CD8-positive, alpha-beta memory T cell (primary cell): ENCODE measurements around the gene ZGLP1. TPM values are rescaled to one million over a fixed set of nuclear protein-coding genes. Genes with fewer than 3 reads are reported as not detected.

Experiments used
- CTCF ChIA-PET: fragments of 350-600 bp; sonication (Branson Sonifier 250); formaldehyde crosslinking; loops from one replicate; lab custom pipeline; 2021; ENCODE audit warnings: antibody characterized with exemption; lab: Charles Lee
- POLR2A ChIA-PET: fragments of 350-600 bp; sonication (Branson Sonifier 250); formaldehyde crosslinking; loops from one replicate; lab custom pipeline; 2021; ENCODE audit warnings: antibody characterized with exemption; lab: Charles Lee
- DNase-seq, 5 donors: peaks; one replicate each; pipeline versions ENCODE4 v3.0.0 to v3.0.0-alpha.2; 2020 to 2022; ENCODE audit warnings: mixed read lengths in 1 of 5
- H3K27ac ChIP-seq: one replicate; pipeline ENCODE4 v1.7.0; 2013; ENCODE audit warnings: low read depth, mild to moderate bottlenecking, low read length, moderate library complexity
- H3K27me3 ChIP-seq: 2 replicates; pipeline ENCODE4 v1.7.0; 2013; ENCODE audit warnings: low read length, mild to moderate bottlenecking; ENCODE audit not compliant: insufficient read depth, poor library complexity, severe bottlenecking
- H3K36me3 ChIP-seq: 2 replicates; pipeline ENCODE4 v1.7.0; 2013; ENCODE audit warnings: mild to moderate bottlenecking, low read length, moderate library complexity; ENCODE audit not compliant: insufficient read depth
- H3K4me1 ChIP-seq: 2 replicates; pipeline ENCODE4 v1.7.0; 2013; ENCODE audit warnings: mild to moderate bottlenecking, low read length, moderate library complexity; ENCODE audit not compliant: insufficient read depth
- H3K4me3 ChIP-seq: 2 replicates; pipeline ENCODE4 v1.7.0; 2013; ENCODE audit warnings: mild to moderate bottlenecking, low read length
- H3K9me3 ChIP-seq: 2 replicates; pipeline ENCODE4 v1.7.0; 2013; ENCODE audit warnings: mild to moderate bottlenecking, low read length
- H3K27ac Mint-ChIP-seq, 8 donors: one replicate each; pipeline ENCODE4 v1.8.0; 2020 to 2021; ENCODE audit warnings: mixed read lengths in 8 of 8, mild to moderate bottlenecking in 6 of 8, inconsistent platforms in 3 of 8, moderate library complexity in 3 of 8
- H3K27me3 Mint-ChIP-seq, 2 donors: one replicate each; pipeline ENCODE4 v1.8.0; 2020 to 2021; ENCODE audit warnings: mixed read lengths in 2 of 2, mild to moderate bottlenecking in 1 of 2, moderate library complexity in 1 of 2
- H3K36me3 Mint-ChIP-seq, 3 donors: one replicate each; pipeline ENCODE4 v1.8.0; 2020 to 2021; ENCODE audit warnings: mixed read lengths in 3 of 3, inconsistent platforms in 1 of 3, mild to moderate bottlenecking in 1 of 3
- H3K4me1 Mint-ChIP-seq, 3 donors: one replicate each; pipeline ENCODE4 v1.8.0; 2020 to 2021; ENCODE audit warnings: mixed read lengths in 3 of 3, inconsistent platforms in 1 of 3, mild to moderate bottlenecking in 1 of 3
- H3K4me3 Mint-ChIP-seq, 7 donors: one replicate each; pipeline ENCODE4 v1.8.0; 2020 to 2021; ENCODE audit warnings: mixed read lengths in 7 of 7, mild to moderate bottlenecking in 6 of 7, moderate library complexity in 4 of 7, inconsistent platforms in 2 of 7
- H3K9me3 Mint-ChIP-seq, 5 donors: one replicate each; pipeline ENCODE4 v1.8.0; 2020 to 2022; ENCODE audit warnings: mixed read lengths in 5 of 5, mild to moderate bottlenecking in 3 of 5, moderate library complexity in 2 of 5, inconsistent platforms in 1 of 5
- polyA plus RNA-seq: library from polyadenylated mRNA; unstranded; fragments of 300-500 nt; fragmentation: Illumina TruSeq; gene quantifications from one replicate; pipeline ENCODE4 v1.2.3, GENCODE V29; 2021
- total RNA-seq, 2 experiments: library from RNA; stranded (reverse); gene quantifications; one replicate each; pipeline ENCODE4 v1.2.3, GENCODE V29; 2021

Gene ZGLP1
- total and polyA plus RNA-seq, 3 experiments from 2014 or later: 0.56 to 7.3 (median 5.6) TPM

DNA sequence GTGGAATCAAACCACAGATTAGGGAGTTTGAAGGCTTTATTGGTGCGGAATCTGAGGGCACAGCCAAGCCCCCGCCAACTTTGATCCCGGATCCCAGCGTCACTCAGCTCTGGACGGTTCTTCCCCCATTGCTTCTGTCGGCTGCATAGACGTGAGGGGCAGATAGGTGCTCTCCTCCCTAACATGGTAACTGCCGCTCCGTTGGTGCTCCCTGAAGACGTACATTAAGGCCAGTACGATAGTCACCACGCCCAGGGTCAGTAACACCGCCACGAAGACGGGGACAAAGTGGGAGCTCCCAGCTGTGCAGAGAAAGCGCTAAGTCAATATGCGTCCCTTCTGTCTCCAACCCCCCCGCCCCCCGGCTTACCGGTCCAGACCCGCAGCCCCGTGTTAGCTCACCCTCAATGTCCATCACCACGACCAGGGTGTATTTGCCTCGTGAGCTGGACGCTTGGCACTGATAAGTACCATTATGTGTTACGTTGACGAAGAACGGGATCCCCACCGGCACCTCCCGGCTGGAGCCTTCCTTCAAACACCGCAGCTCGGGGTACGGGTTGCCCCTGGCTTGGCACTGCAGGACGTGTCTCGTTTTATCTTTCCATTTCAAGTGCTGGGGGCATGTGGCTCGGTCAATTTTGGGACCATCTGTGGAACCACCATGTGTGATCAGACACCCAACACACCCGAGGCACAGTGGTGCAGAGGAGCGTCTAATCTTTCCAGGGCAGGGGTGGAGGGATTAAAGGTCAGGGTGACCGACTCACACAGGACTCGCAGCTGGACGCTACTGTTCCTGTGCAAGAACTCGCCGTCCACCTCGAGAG, 24.4 kb upstream of the ZGLP1 start:
- Mint-ChIP-seq H3K4me1 (peaks cover 27 to 55% (median 34%) of the 10 kb centered on the region in 3 donors), H3K27ac (peak overlapping the region; percentile 90 to 98 (median 95)), H3K9me3 (no peaks in the 10 kb centered on the region), H3K27me3 (no peaks in the 10 kb centered on the region), H3K4me3 (peak overlapping the region; percentile 90 to 99 (median 96)), H3K36me3 (peaks cover 0 to 50% (median 3%) of the 10 kb centered on the region in 3 donors)
- POLR2A ChIA-PET: interaction anchor here (0.5 to 2.0 kb wide), 6 partner anchors 44 to 235 kb away, joined by 3 to 12 read pairs (median 6); partner anchors contain the start of genes ICAM1, ICAM5 and TYK2
- Histone ChIP-seq H3K36me3 (peaks cover 21% of the 10 kb centered on the region), H3K27me3 (no peaks in the 10 kb centered on the region), H3K9me3 (no peaks in the 10 kb centered on the region), H3K4me1 (peaks cover 34% of the 10 kb centered on the region), H3K4me3 (peak overlapping the region; percentile 93), H3K27ac (peak overlapping the region; percentile 84)
- no peak for DNase-seq
- CTCF ChIA-PET: interaction anchor here (0.5 to 2.7 kb wide), 10 partner anchors 16 to 82 kb away, joined by 3 to 7 read pairs (median 4); partner anchors contain the start of gene ICAM1

DNA sequence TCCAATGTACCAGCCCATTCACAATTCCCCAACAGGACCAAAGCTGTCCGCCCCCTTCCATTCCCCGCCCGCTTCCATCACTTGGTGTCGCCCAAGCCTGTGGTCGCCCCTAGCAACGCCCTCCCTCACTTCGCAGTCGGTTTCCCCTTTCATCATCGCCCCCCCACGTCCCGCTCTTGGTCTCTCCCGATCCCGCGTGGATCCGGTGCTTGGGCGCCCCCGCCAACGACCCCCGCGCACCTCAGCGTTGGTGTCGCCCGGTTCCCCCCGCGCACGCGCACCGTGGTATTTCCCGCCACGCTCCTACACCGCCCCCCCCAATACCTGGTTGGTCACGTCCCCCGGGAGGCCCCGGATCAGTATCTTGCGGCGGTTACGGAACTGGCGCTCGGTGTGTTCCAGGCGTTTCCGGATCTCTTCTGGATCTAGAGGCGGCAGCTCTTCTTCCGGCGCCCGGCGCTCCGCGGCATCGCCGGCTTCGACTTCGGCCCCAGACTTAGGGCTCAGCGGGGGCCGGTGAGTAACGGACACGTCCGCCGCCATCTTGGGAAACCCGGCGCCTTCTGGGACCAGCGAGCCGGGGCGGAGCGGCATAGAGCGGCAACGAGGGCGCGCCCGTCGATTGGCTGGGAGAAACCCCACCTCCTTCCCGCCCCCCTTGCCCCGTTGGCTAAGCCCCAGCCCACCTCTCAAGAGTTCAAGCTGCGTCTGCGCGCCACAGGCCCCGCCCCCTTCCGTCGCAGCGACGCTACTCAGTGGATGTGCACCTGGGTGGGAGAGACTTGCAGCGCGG, 23.5 kb upstream of the ZGLP1 start, which contains the start of gene RAVER1:
Gene RAVER1, minus strand, starts transcription at position 565 of the 793 bp plus-strand sequence. Its CDS starts 22 bp downstream, at position 543.
- DNase-seq: peak; percentile 96 to 99 (median 98)
- H3K4me1 ChIP-seq: peaks cover 26% of the 10 kb centered on the region
- H3K27me3 Mint-ChIP-seq: no peaks in the 10 kb centered on the region
- H3K4me3 ChIP-seq: peak within 1 kb of the TSS; percentile 93
- H3K36me3 Mint-ChIP-seq: peaks cover 0 to 51% (median 3%) of the 10 kb centered on the region in 3 donors
- H3K9me3 ChIP-seq: no peaks in the 10 kb centered on the region
- CTCF ChIA-PET: interaction anchor here (0.5 to 2.7 kb wide), 11 partner anchors 16 to 145 kb away, joined by 3 to 7 read pairs (median 3); partner anchors contain the start of gene ICAM1
- peak within 1 kb of the TSS; percentile 84 for H3K27ac ChIP-seq
- H3K27me3 ChIP-seq: no peaks in the 10 kb centered on the region
- H3K9me3 Mint-ChIP-seq: no peaks in the 10 kb centered on the region
- H3K4me1 Mint-ChIP-seq: peaks cover 19 to 47% (median 26%) of the 10 kb centered on the region in 3 donors
- H3K4me3 Mint-ChIP-seq: peak within 1 kb of the TSS; percentile 90 to 99 (median 96)
- peaks cover 28% of the 10 kb centered on the region for H3K36me3 ChIP-seq
- peak within 1 kb of the TSS; percentile 90 to 98 (median 95) for H3K27ac Mint-ChIP-seq
- POLR2A ChIA-PET: interaction anchor here (0.5 to 2.0 kb wide), 7 partner anchors 14 to 235 kb away, joined by 3 to 12 read pairs (median 5); partner anchors contain the start of genes ICAM1, ICAM5 and TYK2

DNA sequence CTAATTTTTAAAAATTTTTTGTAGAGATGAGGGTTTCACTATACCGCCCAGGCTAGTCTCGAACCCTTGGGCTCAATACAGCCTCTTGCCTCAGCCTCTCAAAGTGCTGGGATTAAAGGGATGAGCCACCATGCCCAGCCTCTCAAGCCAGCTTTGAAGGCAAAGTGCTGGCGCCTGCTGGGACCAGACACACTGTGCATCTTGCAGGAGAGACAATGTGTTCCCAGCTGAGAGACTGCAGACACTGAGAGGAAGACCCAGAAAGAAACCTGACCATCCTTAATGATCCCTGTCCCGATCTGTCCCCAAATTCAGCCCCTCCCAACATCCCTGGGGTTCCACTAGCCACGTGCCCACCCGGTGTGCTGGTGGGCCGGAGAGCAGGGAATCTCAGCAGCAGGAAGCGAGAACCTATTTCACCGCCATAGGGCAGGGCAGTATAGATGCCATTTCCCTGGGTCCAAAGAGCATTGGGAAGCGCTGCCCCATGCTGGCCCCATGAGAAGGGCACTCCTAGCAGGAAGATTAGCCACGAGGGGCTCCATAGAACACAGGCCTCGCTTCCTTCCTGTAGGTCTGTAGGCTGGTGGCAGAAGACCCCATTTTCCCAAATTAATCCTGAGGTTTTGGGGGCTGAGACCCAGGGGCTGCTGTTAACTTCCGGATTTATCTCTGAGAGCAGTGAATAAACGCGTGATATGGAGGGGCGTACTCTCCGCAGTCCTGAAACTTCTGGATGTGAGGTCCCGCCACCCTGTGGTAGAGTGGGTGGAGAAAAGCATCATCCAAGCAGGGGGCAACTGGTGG, 22.7 kb upstream of the ZGLP1 start:
- H3K9me3 ChIP-seq: no peaks in the 10 kb centered on the region
- peaks cover 0 to 59% (median 3%) of the 10 kb centered on the region in 3 donors for H3K36me3 Mint-ChIP-seq
- CTCF ChIA-PET: interaction anchor here (0.7 to 2.7 kb wide), 6 partner anchors 40 to 146 kb away, joined by 3 to 7 read pairs (median 4); partner anchors contain the start of gene ICAM1
- peaks cover 18 to 46% (median 25%) of the 10 kb centered on the region in 3 donors for H3K4me1 Mint-ChIP-seq
- H3K4me3 Mint-ChIP-seq: peak overlapping the region; percentile 90 to 99 (median 96)
- H3K4me1 ChIP-seq: peaks cover 25% of the 10 kb centered on the region
- H3K36me3 ChIP-seq: peaks cover 36% of the 10 kb centered on the region
- peak overlapping the region; percentile 90 to 98 (median 95) for H3K27ac Mint-ChIP-seq
- no peaks in the 10 kb centered on the region for H3K27me3 ChIP-seq
- no peaks in the 10 kb centered on the region for H3K9me3 Mint-ChIP-seq
- H3K27me3 Mint-ChIP-seq: no peaks in the 10 kb centered on the region
- peak overlapping the region; percentile 93 for H3K4me3 ChIP-seq
- POLR2A ChIA-PET: interaction anchor here (0.8 to 2.0 kb wide), 3 partner anchors 14 to 62 kb away, joined by 4 to 9 read pairs (median 5); partner anchors contain the start of genes ICAM1 and ICAM5
- no peak for DNase-seq
- peak overlapping the region; percentile 84 for H3K27ac ChIP-seq

DNA sequence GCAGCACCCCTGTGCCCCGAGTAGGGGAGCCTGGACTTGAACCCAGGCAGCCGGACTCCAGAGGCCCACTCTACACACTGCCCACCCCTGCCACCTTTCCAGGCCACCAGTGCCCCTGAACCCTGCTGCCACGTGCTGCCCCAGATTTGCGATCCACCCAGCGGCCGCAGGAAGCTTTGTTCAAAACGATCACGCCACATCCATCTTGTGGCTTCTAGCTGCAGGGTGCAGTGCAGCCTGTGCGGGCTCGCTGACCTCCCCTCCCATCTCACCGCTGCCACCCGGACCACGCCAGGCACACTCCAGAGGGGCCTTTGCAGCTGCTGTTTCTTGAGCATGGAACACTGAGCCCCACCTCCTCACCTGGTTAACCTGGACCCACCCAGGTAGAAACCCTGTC, 19.9 kb upstream of the ZGLP1 start:
- peak overlapping the region in 1 of 8 donors; percentile 33 for H3K27ac Mint-ChIP-seq
- Histone ChIP-seq H3K27ac (no peak overlapping the region), H3K4me1 (peaks cover 24% of the 10 kb centered on the region), H3K36me3 (peaks cover 44% of the 10 kb centered on the region), H3K9me3 (no peaks in the 10 kb centered on the region), H3K27me3 (no peaks in the 10 kb centered on the region), H3K4me3 (no peak overlapping the region)
- peaks cover 15 to 36% (median 25%) of the 10 kb centered on the region in 3 donors for H3K4me1 Mint-ChIP-seq
- DNase-seq: no peak
- ChIA-PET CTCF (interaction anchor here (1.1 kb wide), 1 partner anchor 59 kb away, joined by 4 read pairs; no protein-coding TSS in a partner anchor), POLR2A (interaction anchor here (0.6 kb wide), 1 partner anchor 40 kb away, joined by 4 read pairs; no protein-coding TSS in a partner anchor)
- peaks cover 0 to 63% (median 3%) of the 10 kb centered on the region in 3 donors for H3K36me3 Mint-ChIP-seq
- no peaks in the 10 kb centered on the region for H3K27me3 Mint-ChIP-seq
- no peaks in the 10 kb centered on the region for H3K9me3 Mint-ChIP-seq
- no peak overlapping the region for H3K4me3 Mint-ChIP-seq

DNA sequence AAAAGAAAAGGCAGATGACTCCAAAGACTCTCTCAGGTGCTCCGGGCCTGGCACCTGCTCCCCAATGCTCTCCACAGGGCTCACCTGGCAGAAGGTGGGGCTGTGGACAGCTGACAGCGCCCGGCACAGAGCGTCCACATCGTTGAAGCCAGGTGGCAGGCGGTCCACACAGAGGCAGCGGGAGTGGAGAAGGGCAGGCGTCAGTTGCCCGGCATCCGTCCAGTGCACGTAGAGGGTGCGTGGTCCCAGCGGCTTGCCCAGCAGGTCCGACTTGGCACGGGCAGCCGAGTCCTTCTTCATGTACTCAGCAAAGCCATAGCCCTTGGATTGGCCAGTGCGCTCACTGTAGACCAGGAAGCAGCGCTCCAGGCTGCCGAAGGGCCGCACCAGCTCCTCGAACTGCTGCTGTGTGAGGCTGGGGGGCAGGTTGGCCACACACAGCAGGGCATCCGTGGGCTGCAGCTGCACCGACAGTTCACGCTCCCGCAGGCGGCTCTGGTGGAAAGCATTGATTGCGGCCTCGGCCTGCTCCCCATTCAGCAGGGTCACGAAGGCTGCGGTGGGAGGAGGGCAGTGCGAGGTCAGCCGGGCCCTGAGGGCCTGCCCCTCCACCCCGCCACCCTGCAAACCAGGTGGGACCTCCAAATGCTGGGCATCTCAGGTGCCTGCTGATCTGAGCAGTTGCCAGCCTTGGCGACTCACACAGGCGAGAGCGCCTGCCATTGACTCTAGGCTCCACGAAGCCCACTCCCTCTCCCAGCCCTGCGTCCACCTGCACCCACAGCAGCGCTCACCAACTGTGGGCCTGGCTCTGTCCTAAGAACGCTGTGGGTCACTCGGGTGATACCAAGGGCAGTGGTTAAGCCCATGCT, 19.2 kb upstream of the ZGLP1 start:
- no peak for DNase-seq
- Mint-ChIP-seq H3K27me3 (no peaks in the 10 kb centered on the region), H3K4me3 (no peak overlapping the region), H3K9me3 (no peaks in the 10 kb centered on the region), H3K27ac (peak overlapping the region in 1 of 8 donors; percentile 6), H3K4me1 (peaks cover 14 to 30% (median 20%) of the 10 kb centered on the region in 3 donors), H3K36me3 (peaks cover 0 to 67% (median 3%) of the 10 kb centered on the region in 3 donors)
- POLR2A ChIA-PET: no interaction called here
- Histone ChIP-seq H3K36me3 (peaks cover 44% of the 10 kb centered on the region), H3K9me3 (no peaks in the 10 kb centered on the region), H3K27me3 (no peaks in the 10 kb centered on the region), H3K4me1 (peaks cover 16% of the 10 kb centered on the region), H3K4me3 (no peak overlapping the region), H3K27ac (no peak overlapping the region)
- CTCF ChIA-PET: no interaction called here

DNA sequence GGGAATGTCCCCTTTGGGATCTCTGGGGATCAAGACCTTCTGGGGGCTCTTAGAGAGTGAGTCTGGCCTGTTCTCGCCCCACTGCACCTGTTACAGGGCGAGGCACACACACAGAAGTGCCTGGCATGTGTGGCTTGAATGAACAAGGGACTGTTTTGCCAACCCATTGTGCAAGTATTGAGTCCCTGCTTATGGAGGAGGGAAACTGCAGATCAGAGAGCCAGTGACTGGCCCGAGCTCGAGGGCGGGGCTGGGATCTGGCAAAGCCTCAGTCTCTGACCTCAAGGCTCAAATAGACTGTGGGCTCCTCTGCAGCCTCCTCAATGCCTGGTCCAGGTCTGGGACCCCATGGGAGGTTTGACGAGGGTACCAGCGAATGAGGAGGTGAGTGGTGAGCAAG, 18.2 kb upstream of the ZGLP1 start:
- Mint-ChIP-seq H3K4me3 (no peak overlapping the region), H3K36me3 (peaks cover 0 to 61% (median 1%) of the 10 kb centered on the region in 3 donors), H3K9me3 (no peaks in the 10 kb centered on the region), H3K27me3 (no peaks in the 10 kb centered on the region), H3K4me1 (peaks cover 9 to 20% (median 14%) of the 10 kb centered on the region in 3 donors), H3K27ac (no peak overlapping the region)
- H3K36me3 ChIP-seq: peaks cover 44% of the 10 kb centered on the region
- CTCF ChIA-PET: no interaction called here
- DNase-seq: no peak
- H3K9me3 ChIP-seq: no peaks in the 10 kb centered on the region
- no peak overlapping the region for H3K4me3 ChIP-seq
- POLR2A ChIA-PET: no interaction called here
- no peaks in the 10 kb centered on the region for H3K27me3 ChIP-seq
- H3K4me1 ChIP-seq: peaks cover 13% of the 10 kb centered on the region
- no peak overlapping the region for H3K27ac ChIP-seq
